Activated CD4-positive, alpha-beta T cell treated with anti-CD3 and anti-CD28 coated beads, Interleukin-2, amount 10 ng/mL, durations not matched to agents 7 days and 5 days (primary cell): Measurements from ENCODE around the gene PTPN4. TPM values are rescaled to one million over a fixed set of nuclear protein-coding genes. Genes with fewer than 3 reads are reported as not detected.

Experiments used
- CTCF ChIA-PET: fragments of 350-600 bp; sonication (Branson Sonifier 250); formaldehyde crosslinking; loops from one replicate; lab custom pipeline; 2021; ENCODE audit warnings: antibody characterized with exemption; lab: Charles Lee
- POLR2A ChIA-PET: fragments of 350-600 bp; sonication (Branson Sonifier 250); formaldehyde crosslinking; loops from one replicate; lab custom pipeline; 2021; ENCODE audit warnings: antibody characterized with exemption; lab: Charles Lee
- DNase-seq: peaks from one replicate; pipeline ENCODE4 v3.0.0-alpha.2; 2020
- H3K27ac Mint-ChIP-seq: one replicate; pipeline ENCODE4 v1.8.0; 2021; ENCODE audit warnings: mild to moderate bottlenecking, moderate library complexity, mixed read lengths
- H3K27me3 Mint-ChIP-seq: one replicate; pipeline ENCODE4 v1.8.0; 2021; ENCODE audit warnings: mixed read lengths
- H3K36me3 Mint-ChIP-seq: one replicate; pipeline ENCODE4 v1.8.0; 2021; ENCODE audit warnings: low read depth, mixed read lengths
- H3K4me1 Mint-ChIP-seq: one replicate; pipeline ENCODE4 v1.8.0; 2021; ENCODE audit warnings: mixed read lengths
- H3K4me3 Mint-ChIP-seq: one replicate; pipeline ENCODE4 v1.8.0; 2021; ENCODE audit warnings: mild to moderate bottlenecking, moderate library complexity, mixed read lengths
- H3K9me3 Mint-ChIP-seq: one replicate; pipeline ENCODE4 v1.8.0; 2021; ENCODE audit warnings: mixed read lengths
- total RNA-seq, 2 experiments: library from RNA; stranded (reverse); gene quantifications; one replicate each; pipeline ENCODE4 v1.2.3, GENCODE V29; 2021

The PTPN4 gene
- total RNA-seq, 2 experiments from 2014 or later: 75.2 to 95.9 TPM

- H3K9me3 Mint-ChIP-seq: no peaks in the 10 kb centered on the region
- H3K4me3 Mint-ChIP-seq: no peak overlapping the region
- POLR2A ChIA-PET: no interaction called here
- H3K27me3 Mint-ChIP-seq: no peaks in the 10 kb centered on the region
- DNase-seq: no peak
- no peaks in the 10 kb centered on the region for H3K36me3 Mint-ChIP-seq
- no peak overlapping the region for H3K27ac Mint-ChIP-seq
- H3K4me1 Mint-ChIP-seq: no peaks in the 10 kb centered on the region
- CTCF ChIA-PET: interaction anchor here (0.6 to 0.9 kb wide), 2 partner anchors 11 to 48 kb away, joined by 3 to 4 read pairs; no protein-coding TSS in a partner anchor
Measured at GRCh38 chr2:119736021-119736420, 23.7 kb upstream of the PTPN4 start.

GRCh38 chr2:119739580-119740255 lies 20.0 kb upstream of the PTPN4 start:
- H3K4me1 Mint-ChIP-seq: no peaks in the 10 kb centered on the region
- no peaks in the 10 kb centered on the region for H3K36me3 Mint-ChIP-seq
- H3K9me3 Mint-ChIP-seq: no peaks in the 10 kb centered on the region
- POLR2A ChIA-PET: no interaction called here
- no peak for DNase-seq
- CTCF ChIA-PET: interaction anchor here (0.8 to 1.7 kb wide), 2 partner anchors 33 to 62 kb away, joined by 3 to 6 read pairs; no protein-coding TSS in a partner anchor
- no peak overlapping the region for H3K27ac Mint-ChIP-seq
- no peak overlapping the region for H3K4me3 Mint-ChIP-seq
- peaks cover 2% of the 10 kb centered on the region for H3K27me3 Mint-ChIP-seq

- no peak for DNase-seq
- Mint-ChIP-seq H3K9me3 (no peaks in the 10 kb centered on the region), H3K4me1 (no peaks in the 10 kb centered on the region), H3K36me3 (no peaks in the 10 kb centered on the region), H3K27ac (no peak overlapping the region), H3K4me3 (no peak overlapping the region), H3K27me3 (peaks cover 4% of the 10 kb centered on the region)
- POLR2A ChIA-PET: no interaction called here
- CTCF ChIA-PET: interaction anchor here (1.7 kb wide), 1 partner anchor 35 kb away, joined by 6 read pairs; no protein-coding TSS in a partner anchor
Measured at GRCh38 chr2:119741001-119741400, 18.7 kb upstream of the PTPN4 start.

GRCh38 chr2:119741868-119742267 lies 17.9 kb upstream of the PTPN4 start:
- no peak overlapping the region for H3K4me3 Mint-ChIP-seq
- no peaks in the 10 kb centered on the region for H3K9me3 Mint-ChIP-seq
- peaks cover 4% of the 10 kb centered on the region for H3K27me3 Mint-ChIP-seq
- H3K36me3 Mint-ChIP-seq: no peaks in the 10 kb centered on the region
- no peak overlapping the region for H3K27ac Mint-ChIP-seq
- H3K4me1 Mint-ChIP-seq: no peaks in the 10 kb centered on the region
- ChIA-PET POLR2A (no interaction called here), CTCF (interaction anchor here (0.7 kb wide), 2 partner anchors 184 to 236 kb away, joined by 3 read pairs; no protein-coding TSS in a partner anchor)
- DNase-seq: no peak

GRCh38 chr2:119744335-119744939 lies 15.3 kb upstream of the PTPN4 start:
- Mint-ChIP-seq H3K27me3 (peaks cover 6% of the 10 kb centered on the region), H3K4me1 (no peaks in the 10 kb centered on the region), H3K9me3 (no peaks in the 10 kb centered on the region), H3K4me3 (no peak overlapping the region), H3K36me3 (no peaks in the 10 kb centered on the region), H3K27ac (no peak overlapping the region)
- ChIA-PET POLR2A (no interaction called here), CTCF (no interaction called here)
- no peak for DNase-seq

GRCh38 chr2:119745566-119745965 lies 14.2 kb upstream of the PTPN4 start:
- no peaks in the 10 kb centered on the region for H3K4me1 Mint-ChIP-seq
- no peaks in the 10 kb centered on the region for H3K36me3 Mint-ChIP-seq
- no peak overlapping the region for H3K27ac Mint-ChIP-seq
- POLR2A ChIA-PET: no interaction called here
- H3K4me3 Mint-ChIP-seq: no peak overlapping the region
- no peaks in the 10 kb centered on the region for H3K9me3 Mint-ChIP-seq
- H3K27me3 Mint-ChIP-seq: peaks cover 6% of the 10 kb centered on the region
- CTCF ChIA-PET: interaction anchor here (0.8 kb wide), 2 partner anchors 11 to 16 kb away, joined by 3 read pairs; no protein-coding TSS in a partner anchor
- DNase-seq: no peak

GRCh38 chr2:119746836-119747686 lies 12.7 kb upstream of the PTPN4 start:
- peaks cover 7% of the 10 kb centered on the region for H3K27me3 Mint-ChIP-seq
- no peak overlapping the region for H3K4me3 Mint-ChIP-seq
- CTCF ChIA-PET: interaction anchor here (0.6 kb wide), 1 partner anchor 882 kb away, joined by 3 read pairs; no protein-coding TSS in a partner anchor
- POLR2A ChIA-PET: no interaction called here
- no peaks in the 10 kb centered on the region for H3K36me3 Mint-ChIP-seq
- H3K27ac Mint-ChIP-seq: no peak overlapping the region
- DNase-seq: no peak
- H3K9me3 Mint-ChIP-seq: no peaks in the 10 kb centered on the region
- no peaks in the 10 kb centered on the region for H3K4me1 Mint-ChIP-seq

GRCh38 chr2:119748135-119748534 lies 11.6 kb upstream of the PTPN4 start:
- Mint-ChIP-seq H3K4me3 (no peak overlapping the region), H3K27me3 (peaks cover 7% of the 10 kb centered on the region), H3K27ac (no peak overlapping the region), H3K36me3 (no peaks in the 10 kb centered on the region), H3K9me3 (no peaks in the 10 kb centered on the region), H3K4me1 (no peaks in the 10 kb centered on the region)
- no peak for DNase-seq
- ChIA-PET POLR2A (no interaction called here), CTCF (no interaction called here)

GRCh38 chr2:119749477-119750012 lies 10.2 kb upstream of the PTPN4 start:
- Mint-ChIP-seq H3K27ac (no peak overlapping the region), H3K36me3 (no peaks in the 10 kb centered on the region), H3K4me1 (peaks cover 2% of the 10 kb centered on the region), H3K9me3 (no peaks in the 10 kb centered on the region), H3K4me3 (no peak overlapping the region), H3K27me3 (peaks cover 6% of the 10 kb centered on the region)
- POLR2A ChIA-PET: no interaction called here
- DNase-seq: no peak
- CTCF ChIA-PET: no interaction called here

GRCh38 chr2:119751706-119752105 lies 8.0 kb upstream of the PTPN4 start:
- Mint-ChIP-seq H3K9me3 (no peaks in the 10 kb centered on the region), H3K4me1 (peaks cover 2% of the 10 kb centered on the region), H3K27ac (no peak overlapping the region), H3K27me3 (peaks cover 7% of the 10 kb centered on the region), H3K4me3 (no peak overlapping the region), H3K36me3 (no peaks in the 10 kb centered on the region)
- ChIA-PET POLR2A (no interaction called here), CTCF (no interaction called here)
- no peak for DNase-seq

- Mint-ChIP-seq H3K4me3 (no peak overlapping the region), H3K36me3 (no peaks in the 10 kb centered on the region), H3K27me3 (peaks cover 5% of the 10 kb centered on the region), H3K27ac (no peak overlapping the region), H3K4me1 (peaks cover 5% of the 10 kb centered on the region), H3K9me3 (no peaks in the 10 kb centered on the region)
- peak; percentile 50 for DNase-seq
- CTCF ChIA-PET: interaction anchor here (0.6 to 1.6 kb wide), 5 partner anchors 70 to 453 kb away, joined by 3 to 6 read pairs (median 3); no protein-coding TSS in a partner anchor
- POLR2A ChIA-PET: no interaction called here
Measured at GRCh38 chr2:119753041-119753929, 6.4 kb upstream of the PTPN4 start.

GRCh38 chr2:119753930-119754321 lies 5.8 kb upstream of the PTPN4 start:
- peaks cover 5% of the 10 kb centered on the region for H3K27me3 Mint-ChIP-seq
- H3K36me3 Mint-ChIP-seq: peaks cover 1% of the 10 kb centered on the region
- H3K9me3 Mint-ChIP-seq: no peaks in the 10 kb centered on the region
- H3K4me1 Mint-ChIP-seq: peaks cover 10% of the 10 kb centered on the region
- no peak overlapping the region for H3K27ac Mint-ChIP-seq
- CTCF ChIA-PET: interaction anchor here (1.1 to 1.6 kb wide), 2 partner anchors 421 to 452 kb away, joined by 3 to 6 read pairs; no protein-coding TSS in a partner anchor
- DNase-seq: no peak
- POLR2A ChIA-PET: no interaction called here
- H3K4me3 Mint-ChIP-seq: no peak overlapping the region
